ENCODE data around the gene KRT86.

Gene KRT86

GRCh38 chr12:52274521-52275120, at the start of gene KRT86:
Gene KRT86 (plus strand): TSS chr12:52274645. CDS start chr12:52301917, 27,272 bp downstream.
- no peak for DNase-seq (ENCODE audit: low read depth in 3 of 3)

GRCh38 chr12:52225752-52226151, 48.7 kb upstream of the KRT86 start:
- no peak for DNase-seq (ENCODE audit: low read depth in 3 of 3)

- DNase-seq (ENCODE audit: low read depth in 3 of 3) = no peak
These were observed 48.0 kb upstream of the KRT86 start for GRCh38 chr12:52226446-52226845.

GRCh38 chr12:52227606-52228166, 46.8 kb upstream of the KRT86 start:
- no peak for DNase-seq (ENCODE audit: low read depth in 3 of 3)

GRCh38 chr12:52228366-52228765, 46.1 kb upstream of the KRT86 start:
- DNase-seq (ENCODE audit: low read depth in 3 of 3) = no peak

DNA sequence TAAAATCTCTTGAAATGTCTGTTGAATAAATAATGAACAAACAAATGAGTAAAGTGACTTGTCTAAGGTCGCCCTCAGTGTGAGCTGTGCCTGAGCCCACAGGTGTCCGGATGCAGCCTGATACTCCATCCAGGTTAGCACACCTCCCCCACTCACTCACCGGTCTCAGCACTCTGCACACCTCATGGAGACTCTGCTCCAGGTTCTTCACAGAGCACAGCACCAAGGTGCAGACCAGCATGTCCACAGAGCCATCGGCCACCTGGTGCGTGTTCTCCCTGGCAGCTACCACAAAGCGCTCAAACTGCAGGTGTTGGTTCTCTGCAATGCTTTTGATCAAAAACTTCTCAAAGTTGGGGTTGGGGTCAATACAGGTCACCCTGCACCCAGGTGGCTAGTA, 45.5 kb upstream of the KRT86 start:
- DNase-seq (ENCODE audit: low read depth in 3 of 3) = no peak

DNA sequence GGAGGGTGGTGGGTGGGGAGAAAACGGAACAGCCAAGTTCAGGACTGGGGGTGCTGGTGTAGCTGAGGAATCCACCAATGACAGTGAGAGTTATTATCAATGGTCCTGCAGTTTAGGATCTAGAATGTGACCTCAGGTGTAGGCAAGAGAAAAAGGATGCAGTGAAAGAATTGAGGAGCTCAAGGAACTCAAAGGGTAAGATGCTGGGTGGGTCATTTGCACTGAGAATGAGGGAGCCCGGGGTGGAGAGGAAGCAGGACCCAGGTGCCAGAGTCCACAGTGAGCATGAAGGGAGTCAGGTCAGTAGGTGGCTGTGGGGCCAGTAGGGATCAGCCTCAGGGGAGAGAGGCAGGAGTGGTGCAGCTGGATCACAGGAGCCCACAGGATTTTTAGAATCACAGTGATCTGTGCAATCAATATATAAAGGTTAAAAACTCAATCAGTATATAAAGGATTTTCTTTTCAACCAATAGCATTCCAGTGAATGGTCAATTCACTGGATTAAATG, 44.6 kb upstream of the KRT86 start:
- DNase-seq (ENCODE audit: low read depth in 3 of 3) = no peak

DNA sequence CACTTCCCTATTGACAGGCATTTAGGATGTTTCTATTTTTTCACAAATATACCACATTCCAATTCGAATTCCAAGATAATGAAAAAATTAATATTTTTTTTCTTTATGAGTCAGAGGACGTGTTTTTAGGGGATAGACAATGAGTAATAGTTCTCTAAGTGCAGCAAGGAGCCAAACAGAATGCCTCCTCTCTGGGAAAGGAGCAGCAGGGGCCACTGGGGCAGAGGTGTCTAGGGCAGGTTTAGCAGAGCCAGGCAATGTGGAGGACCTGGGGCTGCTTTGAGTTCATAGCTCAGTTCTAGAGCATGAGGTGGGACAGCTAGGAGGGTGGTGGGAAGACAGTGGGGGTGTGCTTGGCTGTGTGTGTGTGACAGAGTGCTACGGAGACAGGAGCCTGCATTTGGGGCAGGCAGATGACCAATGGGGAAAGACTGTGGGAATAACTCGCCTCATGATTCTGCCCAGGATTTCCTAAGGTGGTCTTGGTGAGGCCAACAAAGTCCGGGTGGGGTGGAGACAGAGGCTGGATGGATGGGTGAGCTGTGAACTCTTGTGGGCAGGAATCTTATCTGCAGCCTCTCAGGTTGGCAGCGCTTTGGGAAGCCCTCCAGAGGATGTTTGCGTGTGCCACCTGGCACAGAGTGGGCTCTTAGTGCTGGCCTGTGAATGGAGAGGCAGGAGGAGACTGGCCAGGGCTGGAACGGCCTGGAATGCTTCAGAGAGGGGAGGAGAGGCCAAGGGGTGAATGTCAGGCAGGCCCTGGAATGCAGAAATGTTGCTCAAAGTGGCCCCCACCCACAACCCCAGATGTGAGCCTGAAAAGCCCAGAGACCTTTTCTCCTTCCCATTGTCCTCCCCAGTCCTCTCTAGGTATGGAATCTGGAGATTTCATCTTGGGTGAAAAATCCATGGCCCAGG, 43.8 kb upstream of the KRT86 start:
- DNase-seq (ENCODE audit: low read depth in 3 of 3) = no peak

GRCh38 chr12:52231305-52232202, 42.9 kb upstream of the KRT86 start:
- no peak for DNase-seq (ENCODE audit: low read depth in 3 of 3)

GRCh38 chr12:52232203-52232673, 42.2 kb upstream of the KRT86 start:
- no peak for DNase-seq (ENCODE audit: low read depth in 3 of 3)

DNA sequence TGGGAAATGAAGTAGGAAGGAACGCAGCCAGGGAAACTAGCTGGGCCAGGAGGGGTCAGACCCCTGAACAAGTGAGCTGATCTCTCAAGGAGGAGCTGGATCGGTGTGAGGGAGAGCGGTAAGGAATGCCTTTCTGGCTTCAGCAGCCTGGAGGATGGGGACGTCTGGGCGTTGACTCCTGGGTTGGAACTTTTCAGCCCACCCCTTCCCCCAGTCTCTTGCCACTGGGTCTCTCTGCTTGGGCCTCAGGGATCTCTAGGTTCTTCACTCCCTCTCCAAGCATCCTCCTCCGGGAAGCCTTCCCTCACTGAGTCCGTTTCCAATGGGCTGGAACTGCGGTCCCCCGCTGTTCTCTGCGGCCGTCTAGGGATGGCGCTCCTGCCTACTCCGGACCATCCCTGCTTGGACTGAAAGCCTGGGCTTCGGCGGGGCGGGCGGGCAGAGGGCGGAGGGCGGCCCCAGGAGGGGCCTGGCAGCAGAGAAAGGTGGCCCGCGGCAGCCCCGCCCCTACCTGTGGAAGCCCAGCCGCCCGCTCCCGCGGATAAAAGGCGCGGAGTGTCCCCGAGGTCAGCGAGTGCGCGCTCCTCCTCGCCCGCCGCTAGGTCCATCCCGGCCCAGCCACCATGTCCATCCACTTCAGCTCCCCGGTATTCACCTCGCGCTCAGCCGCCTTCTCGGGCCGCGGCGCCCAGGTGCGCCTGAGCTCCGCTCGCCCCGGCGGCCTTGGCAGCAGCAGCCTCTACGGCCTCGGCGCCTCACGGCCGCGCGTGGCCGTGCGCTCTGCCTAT, 41.6 kb upstream of the KRT86 start, which contains the start of gene KRT7:
Gene KRT7, plus strand, starts transcription at position 570 of the 788 bp plus-strand sequence. Its CDS starts 54 bp downstream, at position 624.
- no peak for DNase-seq (ENCODE audit: low read depth in 3 of 3)

GRCh38 chr12:52233462-52234207, 40.8 kb upstream of the KRT86 start:
- no peak for DNase-seq (ENCODE audit: low read depth in 3 of 3)

GRCh38 chr12:52234223-52234810, 40.1 kb upstream of the KRT86 start:
- no peak for DNase-seq (ENCODE audit: low read depth in 3 of 3)

DNA sequence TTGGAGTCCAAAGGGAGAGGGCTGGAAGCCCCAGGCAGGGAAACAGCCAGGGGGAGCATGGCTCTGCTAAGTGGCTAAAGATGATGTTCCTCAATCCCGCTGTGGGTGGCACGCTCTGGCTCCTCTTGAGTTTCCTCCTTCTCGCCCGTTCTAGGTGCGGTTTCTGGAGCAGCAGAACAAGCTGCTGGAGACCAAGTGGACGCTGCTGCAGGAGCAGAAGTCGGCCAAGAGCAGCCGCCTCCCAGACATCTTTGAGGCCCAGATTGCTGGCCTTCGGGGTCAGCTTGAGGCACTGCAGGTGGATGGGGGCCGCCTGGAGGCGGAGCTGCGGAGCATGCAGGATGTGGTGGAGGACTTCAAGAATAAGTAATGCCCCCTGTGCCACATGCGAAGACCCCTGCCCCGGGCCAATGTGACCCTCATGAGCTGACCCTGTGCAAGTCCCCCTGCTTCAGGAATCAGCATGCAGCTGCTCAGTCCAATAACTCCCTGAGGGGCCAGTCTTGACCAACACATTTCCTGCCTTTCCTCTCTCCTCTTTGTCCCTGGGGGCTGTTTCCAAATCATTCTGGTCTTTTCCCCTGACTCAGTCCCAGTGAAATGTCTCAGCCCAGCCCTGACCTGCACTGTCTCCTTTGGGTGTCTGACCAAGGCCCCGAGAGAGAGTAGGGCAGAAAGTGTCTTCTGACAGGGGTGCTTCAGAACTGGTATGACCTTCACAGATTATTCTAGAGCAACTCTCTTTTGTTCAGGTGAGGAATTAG, 39.3 kb upstream of the KRT86 start:
- no peak for DNase-seq (ENCODE audit: low read depth in 3 of 3)

DNA sequence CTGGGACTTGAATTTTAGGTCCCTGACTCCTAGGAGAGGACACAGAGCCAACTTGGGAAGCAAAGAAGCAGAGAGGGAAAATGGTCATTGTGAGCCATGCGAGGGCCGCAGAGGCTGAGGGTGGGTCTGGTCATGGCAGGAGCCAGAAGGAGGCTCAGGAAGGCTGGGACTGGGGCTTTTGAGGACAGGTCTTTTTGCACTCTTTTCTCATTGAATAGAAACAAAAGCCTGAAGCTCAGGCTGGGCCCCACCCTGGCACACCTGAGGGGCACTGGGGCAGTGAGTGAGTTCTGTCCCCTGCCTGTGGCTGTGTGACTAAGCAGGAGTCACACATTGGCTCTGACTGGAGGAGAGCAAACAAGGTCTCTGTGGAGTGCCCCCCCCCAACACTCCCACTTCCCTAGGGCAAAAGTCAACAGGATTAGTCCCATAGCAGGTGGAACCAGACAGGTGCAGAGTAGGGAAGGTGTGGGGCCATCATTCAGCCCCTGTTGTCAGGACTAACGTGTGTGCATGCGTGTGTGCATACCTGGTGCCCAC, 38.6 kb upstream of the KRT86 start:
- DNase-seq (ENCODE audit: low read depth in 3 of 3) = no peak

DNA sequence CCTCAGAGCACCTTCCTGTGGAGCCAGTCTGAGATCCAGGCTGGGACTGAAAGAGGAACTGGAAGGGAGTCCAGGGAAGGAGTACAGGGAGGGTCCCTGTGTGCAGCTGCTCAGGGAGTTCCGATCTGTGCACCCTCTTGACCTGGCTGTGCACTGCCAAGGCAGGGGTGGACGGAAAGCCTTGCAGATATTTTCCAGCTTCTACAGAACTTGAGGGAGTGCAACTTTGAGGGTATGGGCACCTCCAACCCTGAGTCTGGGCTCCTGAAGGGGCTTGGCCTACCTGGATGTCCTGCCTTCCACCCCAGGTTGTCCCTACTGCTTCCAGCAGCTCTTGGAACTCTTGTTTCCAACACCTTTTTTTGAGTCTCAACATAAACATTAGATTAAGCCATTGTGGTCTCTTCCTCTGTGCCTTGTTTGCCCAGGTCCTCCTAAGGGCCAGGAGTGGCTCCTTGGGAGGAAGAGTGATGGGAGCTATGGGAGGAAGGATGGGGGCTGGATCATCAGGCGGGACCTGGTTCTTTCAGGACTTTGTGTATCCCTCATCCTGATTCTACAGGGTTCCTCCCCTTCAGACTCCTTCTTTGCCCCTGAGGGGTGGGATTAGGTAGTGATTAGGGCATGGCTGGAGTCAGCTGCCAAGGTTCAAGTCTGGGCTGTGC, 37.9 kb upstream of the KRT86 start:
- DNase-seq (ENCODE audit: low read depth in 3 of 3) = no peak

- DNase-seq (ENCODE audit: low read depth in 3 of 3) = no peak
These were observed 36.1 kb upstream of the KRT86 start for GRCh38 chr12:52238207-52238840.

Measured in stimulated activated CD4-positive, alpha-beta T cell treated with anti-CD3 and anti-CD28 coated beads, TNF-alpha, amount 100 ng/mL, for 4 hours (primary cell).